HCT116 (cell line): ENCODE measurements around the gene CD9. TPM values are rescaled to one million over a fixed set of nuclear protein-coding genes. Genes with fewer than 3 reads are reported as not detected.

Source experiments
- ATAC-seq: fragments of 200-7000 bp; cut with Tn5 transposase; 2 replicates; pipeline ENCODE4 v1.9.1; 2020; ENCODE audit warnings: mild to moderate bottlenecking, moderate library complexity
- BruUV-seq: library from RNA; stranded (reverse); fragments of 400-500 nt; replicated peaks from 2 replicates; lab custom pipeline; 2021; lab: Mats Ljungman, UMichigan
- CTCF ChIA-PET: fragments of 300-600 bp; sonication (Branson Sonifier 250); formaldehyde crosslinking; loops from one replicate; lab custom pipeline; 2021; ENCODE audit warnings: antibody characterized with exemption; lab: Charles Lee
- POLR2A ChIA-PET: fragments of 300-600, 350-600 bp; sonication (Branson Sonifier 250); formaldehyde crosslinking; loops from one replicate; lab custom pipeline; 2021; ENCODE audit warnings: antibody characterized with exemption; lab: Charles Lee
- RAD21 ChIA-PET, 2 experiments: fragments of 300-600 bp; sonication (Branson Sonifier 250); formaldehyde crosslinking; loops; one replicate each; lab custom pipeline; 2023; ENCODE audit warnings: low total read pairs in 2 of 2; ENCODE audit not compliant: uncharacterized antibody in 2 of 2, unreplicated experiment in 2 of 2, low non-redundant PET in 1 of 2; lab: Charles Lee
- DNase-seq: peaks from one replicate; pipeline ENCODE4 v3.0.0-alpha.2; 2010; ENCODE audit warnings: low read depth, low spot score
- H2AFZ ChIP-seq: fragments of 200-600 bp; shearing (Covaris generic), sonication (generic); 2 replicates; pipeline ENCODE4 v1.6.1; 2017; ENCODE audit warnings: low read depth, mixed run types, mixed read lengths, antibody characterized with exemption, low read length; ENCODE audit not compliant: poor library complexity, severe bottlenecking
- H3K27ac ChIP-seq: 2 replicates; pipeline ENCODE4 v1.5.1; 2012; ENCODE audit warnings: low read depth, low read length
- H3K27me3 ChIP-seq: fragments of 200-600 bp; sonication (generic); 2 replicates; pipeline ENCODE4 v1.6.1; 2016; ENCODE audit warnings: mixed run types, low read length, mixed read lengths; ENCODE audit not compliant: insufficient read depth
- H3K36me3 ChIP-seq, 2 experiments: fragments of 200-500 bp in 1 of 2; fragments of 200-600 bp in 1 of 2; sonication (Bioruptor generic) in 1 of 2; sonication (generic) in 1 of 2; 2 replicates each; pipeline versions ENCODE4 v1.5.1 to v1.6.1; 2014 to 2016; ENCODE audit warnings: low read length in 2 of 2, inconsistent platforms in 1 of 2, mixed read lengths in 1 of 2, mixed run types in 1 of 2; ENCODE audit not compliant: insufficient read depth in 2 of 2, control insufficient read depth in 1 of 2
- H3K4me1 ChIP-seq, 2 experiments: fragments of 200-600 bp in 1 of 2; sonication (generic) in 1 of 2; 2 replicates each; pipeline versions ENCODE4 v1.5.1 to v1.6.1; 2012 to 2017; ENCODE audit warnings: low read length in 2 of 2, inconsistent platforms in 1 of 2, mild to moderate bottlenecking in 1 of 2, mixed read lengths in 1 of 2, mixed run types in 1 of 2, moderate library complexity in 1 of 2; ENCODE audit not compliant: insufficient read depth in 2 of 2, control insufficient read depth in 1 of 2
- H3K4me2 ChIP-seq: fragments of 200-600 bp; sonication (generic); 2 replicates; pipeline ENCODE4 v1.6.1; 2017; ENCODE audit warnings: mixed run types, low read length, mixed read lengths
- H3K4me3 ChIP-seq, 2 experiments: fragments of 200-600 bp in 1 of 2; sonication (generic) in 1 of 2; replicated peaks in 1 of 2; 2 replicates each; pipeline ENCODE4 v1.5.1; 2011 to 2016; ENCODE audit warnings: low read length in 2 of 2, control low read depth in 1 of 2, low read depth in 1 of 2, mild to moderate bottlenecking in 1 of 2, mixed read lengths in 1 of 2, mixed run types in 1 of 2
- H3K79me2 ChIP-seq: fragments of 200-600 bp; sonication (generic); 2 replicates; pipeline ENCODE4 v1.6.1; 2017; ENCODE audit warnings: mild to moderate bottlenecking, mixed run types, low read length, moderate library complexity, mixed read lengths; ENCODE audit not compliant: insufficient read depth
- H3K9ac ChIP-seq: fragments of 200-600 bp; sonication (generic); 2 replicates; pipeline ENCODE4 v1.6.1; 2016; ENCODE audit warnings: low read length, mixed read lengths
- H3K9me2 ChIP-seq: fragments of 200-600 bp; sonication (generic), shearing (Covaris generic); 2 replicates; pipeline ENCODE4 v1.6.1; 2017; ENCODE audit warnings: mixed run types, mild to moderate bottlenecking, moderate library complexity; ENCODE audit not compliant: insufficient read depth
- H3K9me3 ChIP-seq, 2 experiments: fragments of 200-500 bp in 1 of 2; fragments of 200-600 bp in 1 of 2; sonication (Bioruptor generic) in 1 of 2; sonication (generic) in 1 of 2; 2 replicates each; pipeline ENCODE4 v1.6.1; 2014 to 2017; ENCODE audit warnings: low read length in 2 of 2, mixed read lengths in 2 of 2, inconsistent platforms in 1 of 2, low read depth in 1 of 2, mild to moderate bottlenecking in 1 of 2, mixed run types in 1 of 2, moderate library complexity in 1 of 2; ENCODE audit not compliant: control insufficient read depth in 1 of 2, insufficient read depth in 1 of 2
- H4K20me1 ChIP-seq: fragments of 200-600 bp; sonication (generic), shearing (Covaris generic); 2 replicates; pipeline ENCODE4 v1.6.1; 2017; ENCODE audit warnings: mixed run types, mild to moderate bottlenecking, moderate library complexity; ENCODE audit not compliant: insufficient read depth
- FOSL1 ChIP-seq: IDR thresholded peaks from 2 replicates; pipeline ENCODE4 v1.6.1; 2012; ENCODE audit warnings: low read depth
- POLR2A ChIP-seq: IDR thresholded peaks from 2 replicates; pipeline ENCODE4 v1.7.0; 2011; ENCODE audit warnings: borderline replicate concordance; ENCODE audit not compliant: insufficient read depth, insufficient read length; ENCODE audit errors: extremely low read depth
- POLR2AphosphoS5 ChIP-seq: IDR thresholded peaks from 2 replicates; pipeline ENCODE4 v1.6.1; 2011; ENCODE audit warnings: mild to moderate bottlenecking, low read depth, low read length, moderate library complexity
- TCF7L2 ChIP-seq: IDR thresholded peaks from 2 replicates; pipeline ENCODE4 v1.7.0; 2011; ENCODE audit warnings: borderline replicate concordance, inconsistent platforms; ENCODE audit not compliant: insufficient read depth, insufficient read length; ENCODE audit errors: extremely low read depth
- ZFX ChIP-seq: fragments of 450-650 bp; IDR thresholded peaks from 2 replicates; pipeline ENCODE4 v1.6.1; 2017
- ZNF274 ChIP-seq: fragments of 200-500 bp; sonication (Bioruptor generic); IDR thresholded peaks from 2 replicates; pipeline ENCODE4 v1.6.1; 2014; ENCODE audit warnings: mild to moderate bottlenecking, low read depth, low read length, inconsistent platforms
- intact Hi-C: fragments of 100-400 bp; cut with micrococcal nuclease; formaldehyde crosslinking; loops from 2 replicates; pipeline ENCODE4 v1.10.0; 2022
- total RNA-seq: library from RNA; stranded (reverse); gene quantifications from one replicate; pipeline ENCODE4 v1.2.1, GENCODE V29; 2021; ENCODE audit not compliant: unreplicated experiment
- TF ChIP-seq, protein P1 (sequence below): IDR thresholded peaks from 2 replicates; pipeline ENCODE4 v1.6.1; 2011; ENCODE audit warnings: mild to moderate bottlenecking, low read length, moderate library complexity; ENCODE audit not compliant: insufficient replicate concordance; ENCODE audit errors: extremely low read depth
- TF ChIP-seq, protein P2 (sequence below): IDR thresholded peaks from 2 replicates; pipeline ENCODE4 v1.6.1; 2012; ENCODE audit warnings: low read depth
- TF ChIP-seq, protein P3 (sequence below), 3 experiments: fragments of 200-600 bp in 1 of 3; sonication (generic) in 1 of 3; IDR thresholded peaks in 2 of 3; conservative IDR thresholded peaks in 1 of 3; 2 replicates each; pipeline ENCODE4 v1.5.1; 2012 to 2017; ENCODE audit warnings: low read depth in 2 of 3, low read length in 2 of 3, antibody characterized with exemption in 1 of 3, borderline replicate concordance in 1 of 3, control low read depth in 1 of 3, mild to moderate bottlenecking in 1 of 3, mixed read lengths in 1 of 3, mixed run types in 1 of 3, moderate library complexity in 1 of 3; ENCODE audit not compliant: insufficient read depth in 1 of 3

The CD9 gene
- total RNA-seq, 1 experiment from 2014 or later = 182 TPM

DNA sequence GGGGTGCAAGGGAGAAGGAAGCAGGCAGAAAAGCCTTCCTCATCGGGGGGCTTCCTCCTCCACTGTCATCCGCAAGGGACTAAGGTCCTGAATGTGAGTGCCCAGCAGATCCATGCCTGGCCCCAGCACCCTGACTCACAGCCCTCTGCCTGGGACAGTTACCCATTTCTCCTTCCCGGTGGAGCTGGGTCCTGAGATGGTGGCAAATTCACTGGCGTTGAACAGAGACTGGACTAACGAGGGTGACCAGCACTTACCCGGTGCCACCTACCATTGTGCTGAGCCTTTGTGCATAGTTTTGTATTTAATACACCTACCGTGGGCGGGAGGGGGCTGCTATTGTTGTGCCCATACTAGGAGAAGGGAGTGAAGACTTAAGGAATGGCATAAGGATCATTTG is 79.4 kb downstream of the CD9 start:
- peaks cover 54 to 73% of the 10 kb centered on the region in 2 experiments for H3K4me1 ChIP-seq
- no peaks in the 10 kb centered on the region for H3K9me3 ChIP-seq
- peak overlapping the region; percentile 82 for H3K4me2 ChIP-seq
- RAD21 ChIA-PET = interaction anchor here (0.6 to 3.0 kb wide), 4 partner anchors 84 to 132 kb away, joined by 3 to 15 read pairs (median 8); no protein-coding TSS in a partner anchor
- H3K9me2 ChIP-seq = no peaks in the 10 kb centered on the region
- intact Hi-C loops = loop anchor here (1.0 kb wide), 1 partner anchor 84 kb away; no protein-coding TSS in a partner anchor
- peak overlapping the region; percentile 82 for H3K9ac ChIP-seq
- no peaks in the 10 kb centered on the region; the same call in 1 of the 2 replicates for H3K27me3 ChIP-seq
- H3K79me2 ChIP-seq = no peaks in the 10 kb centered on the region
- DNase-seq (no peak), ATAC-seq (peak; percentile 17)
- TF ChIP-seq ZNF274 = no peak
- no peak for TF ChIP-seq ZFX
- no peak for TF ChIP-seq TCF7L2
- peak overlapping the region; percentile 94 for H3K27ac ChIP-seq
- CTCF ChIA-PET = interaction anchor here (0.6 to 6.2 kb wide), 13 partner anchors 15 to 291 kb away, joined by 3 to 106 read pairs (median 5); partner anchors contain the start of gene CD9
- no peaks in the 10 kb centered on the region for H4K20me1 ChIP-seq
- H2AFZ ChIP-seq = no peak overlapping the region
- no peaks in the 10 kb centered on the region for H3K36me3 ChIP-seq
- POLR2A ChIA-PET = interaction anchor here (1.0 to 2.7 kb wide), 6 partner anchors 79 to 215 kb away, joined by 3 to 12 read pairs (median 4); partner anchors contain the start of gene CD9
- BruUV-seq = TSS peak; percentile 82
- peak overlapping the region; percentile 15 to 56 for H3K4me3 ChIP-seq

DNA sequence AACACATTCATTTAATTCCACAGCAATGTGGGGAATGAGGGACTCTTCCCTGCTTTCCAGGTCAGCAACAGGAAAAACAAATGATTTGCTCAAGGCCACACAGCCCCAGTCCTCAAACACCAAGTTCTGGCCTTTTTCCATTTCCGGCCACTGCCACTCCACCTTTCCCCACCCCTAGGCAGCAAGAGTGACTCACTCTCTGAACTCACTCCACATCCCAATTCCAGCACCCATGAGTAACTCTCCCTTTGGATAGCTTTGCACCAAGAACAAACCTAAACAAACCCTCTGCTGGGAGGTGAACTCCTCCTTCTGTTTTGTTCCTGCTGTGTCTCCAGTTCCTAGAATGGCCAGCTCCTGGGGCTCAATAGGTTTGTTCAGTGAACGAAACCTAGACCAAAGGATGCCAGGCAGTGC is 79.9 kb downstream of the CD9 start:
- DNase-seq = peak; percentile 85
- RAD21 ChIA-PET = interaction anchor here (0.6 to 3.0 kb wide), 4 partner anchors 84 to 132 kb away, joined by 3 to 15 read pairs (median 8); no protein-coding TSS in a partner anchor
- no peaks in the 10 kb centered on the region; the same call in 1 of the 2 replicates for H3K27me3 ChIP-seq
- POLR2A ChIA-PET = interaction anchor here (1.0 to 2.7 kb wide), 6 partner anchors 79 to 215 kb away, joined by 3 to 12 read pairs (median 4); partner anchors contain the start of gene CD9
- H3K9me2 ChIP-seq = no peaks in the 10 kb centered on the region
- ATAC-seq = peak; percentile 65
- H3K4me2 ChIP-seq = peak overlapping the region; percentile 82
- no peak overlapping the region for H2AFZ ChIP-seq
- no peaks in the 10 kb centered on the region for H4K20me1 ChIP-seq
- no peaks in the 10 kb centered on the region for H3K79me2 ChIP-seq
- H3K36me3 ChIP-seq = no peaks in the 10 kb centered on the region
- H3K9me3 ChIP-seq = no peaks in the 10 kb centered on the region
- CTCF ChIA-PET = interaction anchor here (0.6 to 6.2 kb wide), 7 partner anchors 80 to 292 kb away, joined by 3 to 106 read pairs (median 7); partner anchors contain the start of gene CD9
- peak overlapping the region; percentile 15 to 56 for H3K4me3 ChIP-seq
- H3K4me1 ChIP-seq = peaks cover 50 to 73% of the 10 kb centered on the region in 2 experiments
- peak overlapping the region; percentile 82 for H3K9ac ChIP-seq
- TSS peak; percentile 91 for BruUV-seq
- intact Hi-C loops = loop anchor here (1.0 kb wide), 1 partner anchor 85 kb away; no protein-coding TSS in a partner anchor
- peak overlapping the region; percentile 94 for H3K27ac ChIP-seq
- no peak for TF ChIP-seq FOSL1
- TF ChIP-seq, protein P1, sequence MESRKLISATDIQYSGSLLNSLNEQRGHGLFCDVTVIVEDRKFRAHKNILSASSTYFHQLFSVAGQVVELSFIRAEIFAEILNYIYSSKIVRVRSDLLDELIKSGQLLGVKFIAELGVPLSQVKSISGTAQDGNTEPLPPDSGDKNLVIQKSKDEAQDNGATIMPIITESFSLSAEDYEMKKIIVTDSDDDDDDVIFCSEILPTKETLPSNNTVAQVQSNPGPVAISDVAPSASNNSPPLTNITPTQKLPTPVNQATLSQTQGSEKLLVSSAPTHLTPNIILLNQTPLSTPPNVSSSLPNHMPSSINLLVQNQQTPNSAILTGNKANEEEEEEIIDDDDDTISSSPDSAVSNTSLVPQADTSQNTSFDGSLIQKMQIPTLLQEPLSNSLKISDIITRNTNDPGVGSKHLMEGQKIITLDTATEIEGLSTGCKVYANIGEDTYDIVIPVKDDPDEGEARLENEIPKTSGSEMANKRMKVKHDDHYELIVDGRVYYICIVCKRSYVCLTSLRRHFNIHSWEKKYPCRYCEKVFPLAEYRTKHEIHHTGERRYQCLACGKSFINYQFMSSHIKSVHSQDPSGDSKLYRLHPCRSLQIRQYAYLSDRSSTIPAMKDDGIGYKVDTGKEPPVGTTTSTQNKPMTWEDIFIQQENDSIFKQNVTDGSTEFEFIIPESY = peak; percentile 69
- TF ChIP-seq, protein P2, sequence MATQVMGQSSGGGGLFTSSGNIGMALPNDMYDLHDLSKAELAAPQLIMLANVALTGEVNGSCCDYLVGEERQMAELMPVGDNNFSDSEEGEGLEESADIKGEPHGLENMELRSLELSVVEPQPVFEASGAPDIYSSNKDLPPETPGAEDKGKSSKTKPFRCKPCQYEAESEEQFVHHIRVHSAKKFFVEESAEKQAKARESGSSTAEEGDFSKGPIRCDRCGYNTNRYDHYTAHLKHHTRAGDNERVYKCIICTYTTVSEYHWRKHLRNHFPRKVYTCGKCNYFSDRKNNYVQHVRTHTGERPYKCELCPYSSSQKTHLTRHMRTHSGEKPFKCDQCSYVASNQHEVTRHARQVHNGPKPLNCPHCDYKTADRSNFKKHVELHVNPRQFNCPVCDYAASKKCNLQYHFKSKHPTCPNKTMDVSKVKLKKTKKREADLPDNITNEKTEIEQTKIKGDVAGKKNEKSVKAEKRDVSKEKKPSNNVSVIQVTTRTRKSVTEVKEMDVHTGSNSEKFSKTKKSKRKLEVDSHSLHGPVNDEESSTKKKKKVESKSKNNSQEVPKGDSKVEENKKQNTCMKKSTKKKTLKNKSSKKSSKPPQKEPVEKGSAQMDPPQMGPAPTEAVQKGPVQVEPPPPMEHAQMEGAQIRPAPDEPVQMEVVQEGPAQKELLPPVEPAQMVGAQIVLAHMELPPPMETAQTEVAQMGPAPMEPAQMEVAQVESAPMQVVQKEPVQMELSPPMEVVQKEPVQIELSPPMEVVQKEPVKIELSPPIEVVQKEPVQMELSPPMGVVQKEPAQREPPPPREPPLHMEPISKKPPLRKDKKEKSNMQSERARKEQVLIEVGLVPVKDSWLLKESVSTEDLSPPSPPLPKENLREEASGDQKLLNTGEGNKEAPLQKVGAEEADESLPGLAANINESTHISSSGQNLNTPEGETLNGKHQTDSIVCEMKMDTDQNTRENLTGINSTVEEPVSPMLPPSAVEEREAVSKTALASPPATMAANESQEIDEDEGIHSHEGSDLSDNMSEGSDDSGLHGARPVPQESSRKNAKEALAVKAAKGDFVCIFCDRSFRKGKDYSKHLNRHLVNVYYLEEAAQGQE = no peak
- TF ChIP-seq POLR2A = peak; percentile 39
- TF ChIP-seq POLR2AphosphoS5 = peak; percentile 61; the same call in 1 of the 2 replicates
- TF ChIP-seq, protein P3, sequence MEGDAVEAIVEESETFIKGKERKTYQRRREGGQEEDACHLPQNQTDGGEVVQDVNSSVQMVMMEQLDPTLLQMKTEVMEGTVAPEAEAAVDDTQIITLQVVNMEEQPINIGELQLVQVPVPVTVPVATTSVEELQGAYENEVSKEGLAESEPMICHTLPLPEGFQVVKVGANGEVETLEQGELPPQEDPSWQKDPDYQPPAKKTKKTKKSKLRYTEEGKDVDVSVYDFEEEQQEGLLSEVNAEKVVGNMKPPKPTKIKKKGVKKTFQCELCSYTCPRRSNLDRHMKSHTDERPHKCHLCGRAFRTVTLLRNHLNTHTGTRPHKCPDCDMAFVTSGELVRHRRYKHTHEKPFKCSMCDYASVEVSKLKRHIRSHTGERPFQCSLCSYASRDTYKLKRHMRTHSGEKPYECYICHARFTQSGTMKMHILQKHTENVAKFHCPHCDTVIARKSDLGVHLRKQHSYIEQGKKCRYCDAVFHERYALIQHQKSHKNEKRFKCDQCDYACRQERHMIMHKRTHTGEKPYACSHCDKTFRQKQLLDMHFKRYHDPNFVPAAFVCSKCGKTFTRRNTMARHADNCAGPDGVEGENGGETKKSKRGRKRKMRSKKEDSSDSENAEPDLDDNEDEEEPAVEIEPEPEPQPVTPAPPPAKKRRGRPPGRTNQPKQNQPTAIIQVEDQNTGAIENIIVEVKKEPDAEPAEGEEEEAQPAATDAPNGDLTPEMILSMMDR (IDR thresholded peaks at IDR 0.05 in 2 of 3, conservative IDR thresholded peaks at IDR 0.05 in 1 of 3; ENCODE audit: borderline replicate concordance in 1 of 3, insufficient read depth in 1 of 3, low read depth in 2 of 3, low read length in 2 of 3) = no peak
